H1 (cell line): Measurements from ENCODE around the gene UCKL1. TPM values are rescaled to one million over a fixed set of nuclear protein-coding genes. Genes with fewer than 3 reads are reported as not detected.

Experiments used
- CTCF ChIA-PET: fragments of 300-600 bp; sonication (Branson Sonifier 250); formaldehyde crosslinking; loops from one replicate; lab custom pipeline; 2021; ENCODE audit not compliant: partially characterized antibody; lab: Charles Lee
- POLR2A ChIA-PET: fragments of 300-600 bp; sonication (Branson Sonifier 250); formaldehyde crosslinking; loops from one replicate; lab custom pipeline; 2021; ENCODE audit warnings: inconsistent platforms; ENCODE audit not compliant: partially characterized antibody; lab: Charles Lee
- DNase-seq, 2 experiments: peaks; one replicate each; pipeline versions ENCODE4 v3.0.0 to v3.0.0-alpha.2; 2010 to 2022; ENCODE audit warnings: low spot score in 2 of 2, low read depth in 1 of 2, mixed read lengths in 1 of 2
- FAIRE-seq: peaks from 2 replicates; lab custom pipeline; 2011; peaks lifted over from hg19 to GRCh38; lab: Jason Lieb, UNC
- H2AFZ ChIP-seq: 2 replicates; pipeline ENCODE4 v1.8.1; 2012; ENCODE audit warnings: low read length, inconsistent platforms
- H2AK5ac ChIP-seq: 2 replicates; pipeline ENCODE4 v1.6.1; 2013; ENCODE audit warnings: low read depth, low read length
- H2BK120ac ChIP-seq: replicated peaks from 2 replicates; pipeline ENCODE3; 2013; ENCODE audit warnings: low read depth, low read length, inconsistent platforms
- H2BK12ac ChIP-seq: 2 replicates; pipeline ENCODE4 v1.6.1; 2013; ENCODE audit warnings: low read depth, low read length
- H2BK15ac ChIP-seq: 2 replicates; pipeline ENCODE4 v1.6.1; 2013; ENCODE audit warnings: low read length
- H2BK20ac ChIP-seq: 2 replicates; pipeline ENCODE4 v1.6.1; 2013; ENCODE audit warnings: low read length
- H2BK5ac ChIP-seq: 2 replicates; pipeline ENCODE4 v1.6.1; 2013; ENCODE audit warnings: low read depth, low read length
- H3K14ac ChIP-seq: 2 replicates; pipeline ENCODE4 v1.6.1; 2013; ENCODE audit warnings: inconsistent platforms; ENCODE audit not compliant: insufficient read length
- H3K18ac ChIP-seq: 2 replicates; pipeline ENCODE4 v1.6.1; 2013; ENCODE audit warnings: low read length; ENCODE audit errors: extremely low read depth
- H3K23ac ChIP-seq: 2 replicates; pipeline ENCODE4 v1.6.1; 2013; ENCODE audit warnings: inconsistent platforms; ENCODE audit not compliant: insufficient read length
- H3K23me2 ChIP-seq: 2 replicates; pipeline ENCODE4 v1.6.1; 2013; ENCODE audit warnings: low read depth, low read length
- H3K27ac ChIP-seq: 2 replicates; pipeline ENCODE4 v1.6.1; 2011; ENCODE audit warnings: low read depth, low read length, inconsistent platforms
- H3K27me3 ChIP-seq, 4 experiments: replicated peaks in 1 of 4; 1 replicate in 1 of 4; 2 replicates in 3 of 4; pipeline versions ENCODE4 v1.6.1 to v1.8.1; 2011 to 2013; ENCODE audit warnings: low read length in 3 of 4, mild to moderate bottlenecking in 3 of 4, inconsistent platforms in 2 of 4, mixed read lengths in 2 of 4, moderate library complexity in 1 of 4; ENCODE audit not compliant: control insufficient read depth in 3 of 4, insufficient read depth in 3 of 4; ENCODE audit errors: extremely low read depth in 1 of 4
- H3K36me3 ChIP-seq, 4 experiments: 2 replicates each; pipeline versions ENCODE4 v1.6.1 to v1.8.1; 2011 to 2013; ENCODE audit warnings: mild to moderate bottlenecking in 4 of 4, low read length in 3 of 4, moderate library complexity in 2 of 4, control low read depth in 1 of 4, inconsistent platforms in 1 of 4; ENCODE audit not compliant: insufficient read depth in 4 of 4, control insufficient read depth in 2 of 4
- H3K4ac ChIP-seq: replicated peaks from 2 replicates; pipeline ENCODE3; 2013; ENCODE audit warnings: low read length, low read depth, mixed read lengths, inconsistent platforms; ENCODE audit not compliant: insufficient read length
- H3K4me1 ChIP-seq, 4 experiments: replicated peaks in 1 of 4; 1 replicate in 1 of 4; 2 replicates in 3 of 4; pipeline versions ENCODE4 v1.6.1 to v1.8.1; 2011 to 2013; ENCODE audit warnings: low read length in 3 of 4, inconsistent platforms in 2 of 4, mixed read lengths in 1 of 4; ENCODE audit not compliant: insufficient read depth in 4 of 4, control insufficient read depth in 3 of 4
- H3K4me2 ChIP-seq, 2 experiments: 2 replicates each; pipeline versions ENCODE4 v1.6.1 to v1.8.1; 2011 to 2013; ENCODE audit warnings: low read depth in 2 of 2, low read length in 2 of 2, control low read depth in 1 of 2, inconsistent platforms in 1 of 2, mild to moderate bottlenecking in 1 of 2; ENCODE audit not compliant: insufficient read depth in 1 of 2
- H3K4me3 ChIP-seq, 4 experiments: fragments of 200-600, 300-600 bp in 1 of 4; sonication (generic), shearing (Covaris generic), sonication (Bioruptor Twin) in 1 of 4; 2 replicates each; pipeline versions ENCODE4 v1.5.1 to v1.8.1; 2011 to 2016; ENCODE audit warnings: low read length in 4 of 4, low read depth in 3 of 4, control low read depth in 2 of 4, inconsistent platforms in 2 of 4, mild to moderate bottlenecking in 2 of 4, mixed read lengths in 1 of 4, moderate library complexity in 1 of 4; ENCODE audit not compliant: insufficient read depth in 2 of 4; ENCODE audit errors: extremely low read depth in 1 of 4
- H3K56ac ChIP-seq: replicated peaks from 2 replicates; pipeline ENCODE3; 2013; ENCODE audit warnings: low read depth, mild to moderate bottlenecking, mixed read lengths, low read length, inconsistent platforms; ENCODE audit not compliant: insufficient read length
- H3K79me1 ChIP-seq: 2 replicates; pipeline ENCODE4 v1.6.1; 2013; ENCODE audit warnings: low read depth, low read length, control low read depth
- H3K79me2 ChIP-seq, 2 experiments: 2 replicates each; pipeline versions ENCODE4 v1.6.1 to v1.8.1; 2012 to 2013; ENCODE audit warnings: low read length in 2 of 2, mild to moderate bottlenecking in 2 of 2, inconsistent platforms in 1 of 2; ENCODE audit not compliant: insufficient read depth in 2 of 2, control insufficient read depth in 1 of 2
- H3K9ac ChIP-seq, 4 experiments: replicated peaks in 1 of 4; 1 replicate in 1 of 4; 2 replicates in 3 of 4; pipeline versions ENCODE4 v1.6.1 to v1.8.1; 2011 to 2013; ENCODE audit warnings: low read depth in 3 of 4, low read length in 3 of 4, control low read depth in 2 of 4, mild to moderate bottlenecking in 2 of 4, moderate library complexity in 2 of 4, inconsistent platforms in 1 of 4; ENCODE audit errors: extremely low read depth in 1 of 4
- H3K9me3 ChIP-seq, 2 experiments: 2 replicates each; pipeline versions ENCODE4 v1.6.1 to v1.8.1; 2012 to 2013; ENCODE audit warnings: mild to moderate bottlenecking in 2 of 2, moderate library complexity in 2 of 2, control low read depth in 1 of 2, inconsistent platforms in 1 of 2, low read depth in 1 of 2, low read length in 1 of 2, mixed read lengths in 1 of 2; ENCODE audit not compliant: insufficient read depth in 2 of 2
- H4K20me1 ChIP-seq, 2 experiments: replicated peaks in 1 of 2; 2 replicates each; pipeline versions ENCODE3 to v1.8.1; 2011 to 2013; ENCODE audit warnings: inconsistent platforms in 2 of 2, low read length in 2 of 2, mild to moderate bottlenecking in 1 of 2; ENCODE audit not compliant: insufficient read depth in 2 of 2, control insufficient read depth in 1 of 2
- H4K5ac ChIP-seq: 2 replicates; pipeline ENCODE4 v1.6.1; 2013; ENCODE audit warnings: low read length, low read depth, mixed read lengths, inconsistent platforms; ENCODE audit not compliant: insufficient read length
- H4K8ac ChIP-seq: 2 replicates; pipeline ENCODE4 v1.8.0; 2013; ENCODE audit warnings: mild to moderate bottlenecking, moderate library complexity, low read length, inconsistent platforms; ENCODE audit not compliant: insufficient read depth; ENCODE audit errors: extremely low read depth
- H4K91ac ChIP-seq: replicated peaks from 2 replicates; pipeline ENCODE3; 2013; ENCODE audit warnings: low read length, mixed read lengths, inconsistent platforms; ENCODE audit not compliant: insufficient read length
- BACH1 ChIP-seq: IDR thresholded peaks from 2 replicates; pipeline ENCODE4 v1.6.1; 2012; ENCODE audit warnings: low read length, improper control_type of control experiment
- CBX8 ChIP-seq: fragments of 300-800, 300-1000 bp; sonication (generic); IDR thresholded peaks from 2 replicates; pipeline ENCODE4 v1.7.1; 2016; ENCODE audit warnings: low read depth, low read length, borderline replicate concordance
- CREB1 ChIP-seq: IDR thresholded peaks from 2 replicates; pipeline ENCODE4 v1.6.1; 2012; ENCODE audit warnings: inconsistent platforms
- GABPA ChIP-seq: IDR thresholded peaks from 2 replicates; pipeline ENCODE4 v1.6.1; 2011; ENCODE audit warnings: mild to moderate bottlenecking, low read length, moderate library complexity, borderline replicate concordance; ENCODE audit not compliant: insufficient read depth
- JUN ChIP-seq: IDR thresholded peaks from 2 replicates; pipeline ENCODE4 v1.6.1; 2011; ENCODE audit warnings: low read depth, mild to moderate bottlenecking, improper control_type of control experiment, low read length
- KDM5A ChIP-seq: fragments of 200-600 bp; IDR thresholded peaks from 2 replicates; pipeline ENCODE4 v1.7.1; 2012; ENCODE audit warnings: mild to moderate bottlenecking, low read length, inconsistent platforms, mixed read lengths
- MAFK ChIP-seq: IDR thresholded peaks from 2 replicates; pipeline ENCODE4 v1.6.1; 2012; ENCODE audit warnings: low read depth, mild to moderate bottlenecking, improper control_type of control experiment, low read length
- POLR2A ChIP-seq, 2 experiments: IDR thresholded peaks; 1 replicate in 1 of 2; 2 replicates in 1 of 2; pipeline ENCODE4 v1.6.1; 2011; ENCODE audit warnings: low read depth in 2 of 2, low read length in 2 of 2, mild to moderate bottlenecking in 2 of 2; ENCODE audit errors: control extremely low read depth in 1 of 2
- RAD21 ChIP-seq, 2 experiments: IDR thresholded peaks in 1 of 2; conservative IDR thresholded peaks in 1 of 2; 2 replicates each; pipeline ENCODE4 v1.6.1; 2011; ENCODE audit warnings: low read depth in 2 of 2, low read length in 2 of 2, improper control_type of control experiment in 1 of 2, inconsistent platforms in 1 of 2, mild to moderate bottlenecking in 1 of 2, moderate library complexity in 1 of 2
- RXRA ChIP-seq: IDR thresholded peaks from 2 replicates; pipeline ENCODE4 v1.6.1; 2011; ENCODE audit warnings: low read depth, mild to moderate bottlenecking, low read length, moderate library complexity; ENCODE audit not compliant: insufficient read depth
- SP4 ChIP-seq: IDR thresholded peaks from 2 replicates; pipeline ENCODE4 v1.6.1; 2012; ENCODE audit warnings: low read length, inconsistent platforms
- WGBS, 2 experiments: shearing (Covaris generic) in 1 of 2; methylation state at CpG; one replicate each; pipeline versions ENCODE4 v1.1.6 to v1.1.7; 2013 to 2015; ENCODE audit warnings: low lambda C conversion rate in 2 of 2, mixed read lengths in 2 of 2, inconsistent platforms in 1 of 2, low coverage in 1 of 2, missing lambda C conversion rate in 1 of 2; ENCODE audit not compliant: insufficient replicate concordance in 2 of 2, insufficient coverage in 1 of 2, insufficient read length in 1 of 2; ENCODE audit errors: extremely low coverage in 1 of 2, missing lambda C conversion rate in 1 of 2; 5-methylcytosine and 5-hydroxymethylcytosine counted together
- polyA plus RNA-seq, 7 experiments: library from polyadenylated mRNA; depleted of rRNA in 3 of 7; stranded (reverse) in 5 of 7; unstranded in 2 of 7; fragments of >200 nt in 5 of 7; fragments of 200-250 nt in 2 of 7; gene quantifications; 1 replicate in 5 of 7; 2 replicates in 1 of 7; 4 replicates in 1 of 7; pipeline versions ENCODE4 v1.2.1 to v1.2.3, GENCODE V29; 2011 to 2013; ENCODE audit warnings: missing spikeins in 2 of 7, mixed read lengths in 2 of 7
- total RNA-seq: library from RNA; stranded (reverse); fragmentation: NEBNext Ultra II Directional; extraction: Animal tissue kit (Norgen Biotek cat#: 25700); gene quantifications from 2 replicates; pipeline ENCODE4 v1.2.1, GENCODE V29; 2021

UCKL1 gene
- total and polyA plus RNA-seq, 2 of the 8 experiments (the other 6 are each of a cell fraction or from before 2014, with no cell fraction given): 36.5 to 91.2 TPM

DNA sequence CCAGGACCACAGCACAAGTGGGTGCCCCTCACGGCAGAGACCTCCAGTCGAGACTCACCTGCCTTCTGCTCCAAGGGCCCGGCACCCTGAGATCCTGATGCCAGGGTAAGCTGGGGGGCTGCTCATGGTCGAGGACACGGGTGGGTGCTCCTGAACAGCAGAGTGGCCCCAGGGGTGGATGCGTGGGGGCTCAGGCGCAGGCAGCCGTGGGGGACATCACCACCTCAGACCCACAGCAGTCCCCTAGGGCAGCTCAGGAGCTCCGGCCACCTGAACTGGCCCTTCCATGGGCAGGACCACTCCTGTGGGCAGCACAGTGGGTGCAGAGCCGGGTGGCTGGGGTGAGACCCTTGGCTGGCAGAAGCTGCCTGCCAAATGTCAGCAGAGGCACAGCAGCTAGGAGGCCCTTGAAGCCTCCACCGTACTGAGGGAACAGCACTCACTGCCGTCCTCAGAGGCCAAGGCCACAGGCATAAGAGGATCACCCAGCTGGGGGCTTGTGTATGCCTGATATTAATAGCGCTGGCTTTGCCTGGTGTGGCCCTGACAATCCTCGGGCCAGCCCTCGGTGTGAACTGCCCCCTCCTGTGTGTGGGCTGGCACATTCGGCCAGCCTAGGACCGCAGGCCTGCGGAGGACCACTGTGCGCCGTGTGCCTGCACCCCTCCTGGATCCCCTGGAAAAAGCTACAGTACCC is 5.4 kb downstream of the UCKL1 start:
- Histone ChIP-seq H2AFZ (no peak overlapping the region), H4K8ac (no peak overlapping the region; the same call in 1 of the 2 replicates), H3K4ac (no peak overlapping the region), H2BK20ac (no peak overlapping the region), H2BK15ac (no peak overlapping the region), H3K79me1 (peaks cover 39% of the 10 kb centered on the region), H3K23me2 (peaks cover 4% of the 10 kb centered on the region; the same call in 1 of the 2 replicates), H3K79me2 (peaks cover 17 to 85% of the 10 kb centered on the region in 2 experiments; a peak in 3 of 4 replicates), H3K27ac (no peak overlapping the region), H3K9me3 (no peaks in the 10 kb centered on the region), H2AK5ac (no peak overlapping the region), H3K4me3 (no peak overlapping the region), H2BK5ac (peak overlapping the region; percentile 75; the same call in 1 of the 2 replicates), H4K5ac (no peak overlapping the region), H3K27me3 (no peaks in the 10 kb centered on the region), H3K23ac (no peak overlapping the region), H3K9ac (no peak overlapping the region), H3K4me2 (no peak overlapping the region; a peak in 1 of 4 replicates), H3K4me1 (peaks cover 0 to 17% (median 15%) of the 10 kb centered on the region in 4 experiments; a peak in 6 of 7 replicates), H4K20me1 (peaks cover 39 to 50% of the 10 kb centered on the region in 2 experiments), H2BK12ac (no peak overlapping the region), H3K56ac (no peak overlapping the region), H3K14ac (no peak overlapping the region), H2BK120ac (no peak overlapping the region), H4K91ac (no peak overlapping the region), H3K18ac (no peak overlapping the region), H3K36me3 (peaks cover 0 to 2% (median 0%) of the 10 kb centered on the region in 4 experiments; a peak in 2 of 8 replicates)
- TF ChIP-seq KDM5A: no peak
- no peak for TF ChIP-seq CBX8
- TF ChIP-seq POLR2A (IDR thresholded peaks at IDR 0.05; ENCODE audit: control extremely low read depth in 1 of 2, low read depth in 2 of 2, low read length in 2 of 2): no peak
- TF ChIP-seq BACH1: no peak
- TF ChIP-seq JUN: no peak
- TF ChIP-seq RXRA: no peak
- TF ChIP-seq MAFK: no peak
- TF ChIP-seq SP4: no peak
- no peak for TF ChIP-seq CREB1
- no peak for TF ChIP-seq RAD21 (IDR thresholded peaks at IDR 0.05 in 1 of 2, conservative IDR thresholded peaks at IDR 0.05 in 1 of 2; ENCODE audit: low read depth in 2 of 2, low read length in 2 of 2)
- TF ChIP-seq GABPA: no peak
- FAIRE-seq (no peak), DNase-seq (no peak)
- WGBS, 2 experiments: 94% methylated on average over 16 of the region's 20 CpGs; no CpG with 5 or more reads in 1 of the 2 experiments
- CTCF ChIA-PET: interaction anchor here (0.9 to 2.6 kb wide), 8 partner anchors 8 to 89 kb away, joined by 3 to 13 read pairs (median 6); partner anchors contain the start of gene PRPF6
- POLR2A ChIA-PET: interaction anchor here (0.7 to 2.9 kb wide), 4 partner anchors 8 to 25 kb away, joined by 3 to 15 read pairs (median 6); no protein-coding TSS in a partner anchor
